Measurements from ENCODE around the gene KCP. TPM values are rescaled to one million over a fixed set of nuclear protein-coding genes. Genes with fewer than 3 reads are reported as not detected.

Gene KCP
- polyA plus RNA-seq, 1 of the 3 experiments (the other 2 are of a cell fraction) = not detected

DNA sequence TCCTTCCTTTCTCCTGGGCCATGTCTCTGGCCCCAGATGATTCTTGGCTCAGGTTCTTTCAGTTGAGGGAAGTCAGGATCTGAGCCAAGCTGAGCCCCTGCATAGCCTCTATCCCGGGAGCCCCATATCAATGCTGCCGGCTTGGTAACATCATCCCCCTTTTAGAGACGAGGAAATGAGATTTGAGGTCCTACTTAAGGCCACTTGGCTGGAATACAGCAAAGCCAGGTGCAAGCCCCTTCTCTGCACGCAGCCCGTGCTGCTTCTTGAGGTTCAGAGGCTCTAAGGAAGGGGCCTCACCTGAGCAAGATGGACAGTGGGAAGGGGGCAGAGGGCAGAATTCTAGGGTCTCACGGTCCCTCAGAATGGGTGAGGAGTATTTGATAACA, 24.8 kb upstream of the KCP start:
- no peaks in the 10 kb centered on the region for H3K9me2 ChIP-seq
- CTCF ChIA-PET = interaction anchor here (1.1 to 1.3 kb wide), 2 partner anchors 13 to 157 kb away, joined by 3 to 5 read pairs; no protein-coding TSS in a partner anchor

DNA sequence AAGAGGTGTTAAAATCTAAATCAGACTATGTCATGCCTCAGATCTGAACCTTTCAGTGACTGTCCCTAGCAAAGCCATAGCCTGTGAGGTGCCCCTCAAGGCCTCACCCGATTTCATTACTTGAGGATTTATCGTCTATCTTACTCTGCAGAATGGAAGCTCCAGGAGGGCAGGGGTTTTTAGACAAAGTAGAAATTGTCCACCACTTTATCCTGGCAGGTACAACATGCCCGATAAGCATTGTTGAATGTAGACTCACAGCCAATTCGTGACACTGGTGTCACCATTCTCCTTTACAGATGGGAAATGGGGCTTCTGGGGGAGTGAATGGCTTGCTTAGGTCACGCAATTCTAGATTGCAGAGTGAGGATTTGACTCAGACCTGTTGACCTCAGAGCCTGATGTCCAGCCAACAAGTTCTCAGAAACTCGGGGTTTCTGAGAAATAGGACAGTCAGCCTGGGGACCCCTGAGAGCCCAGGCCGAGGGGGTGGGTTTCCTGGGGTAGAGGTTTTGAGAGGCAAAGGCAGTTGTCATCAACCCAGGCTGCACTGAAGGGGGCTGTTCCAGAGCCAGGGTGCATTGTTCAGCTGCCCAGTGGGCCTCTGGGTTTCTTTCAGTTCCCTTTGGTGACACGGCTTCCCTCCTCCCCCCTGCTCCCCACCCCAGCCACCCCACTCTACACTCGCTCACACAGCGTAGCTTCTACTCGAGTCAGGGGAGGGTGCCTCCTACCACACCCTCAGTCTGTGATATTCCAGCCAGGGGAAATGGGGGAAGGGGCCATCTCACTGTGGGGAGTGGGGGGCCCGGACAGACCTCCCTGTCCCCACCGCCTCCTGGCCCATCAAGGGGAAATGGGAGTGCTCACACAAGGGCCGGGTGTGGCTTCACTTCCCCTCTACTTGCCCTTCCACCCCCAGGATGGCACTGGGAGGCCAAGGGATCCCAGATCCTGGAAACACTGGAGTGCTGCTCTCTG, 24.1 kb upstream of the KCP start:
- Histone ChIP-seq H3K9me3 (no peaks in the 10 kb centered on the region), H2AFZ (ENCODE audit: low read depth) (no peak overlapping the region), H3K4me1 (ENCODE audit: control insufficient read depth in 1 of 2, insufficient read depth in 2 of 2, low read depth in 1 of 2, low read length in 1 of 2) (peaks cover 3 to 11% of the 10 kb centered on the region in 2 experiments; a peak in 1 of 4 replicates), H3K27me3 (ENCODE audit: insufficient read depth) (peaks cover 41% of the 10 kb centered on the region), H3K4me3 (ENCODE audit: low read depth in 2 of 2, low read length in 1 of 2) (no peak overlapping the region), H3K9ac (no peak overlapping the region), H4K20me1 (ENCODE audit: insufficient read depth) (no peaks in the 10 kb centered on the region), H3K36me3 (replicated peaks in 1 of 2; ENCODE audit: control insufficient read depth in 1 of 2, insufficient read depth in 2 of 2, low read length in 1 of 2) (no peaks in the 10 kb centered on the region), H3K9me2 (no peaks in the 10 kb centered on the region), H3K4me2 (no peak overlapping the region), H3K27ac (ENCODE audit: low read depth in 2 of 2, low read length in 1 of 2) (no peak overlapping the region), H3K79me2 (ENCODE audit: insufficient read depth) (no peaks in the 10 kb centered on the region), H3F3A (replicated peaks; ENCODE audit: insufficient read depth) (peaks cover 3% of the 10 kb centered on the region)
- POLR2A ChIA-PET = no interaction called here
- WGBS (ENCODE audit: low lambda C conversion rate) = 60% methylated on average over 14 of the region's 14 CpGs
- CTCF ChIA-PET = interaction anchor here (0.7 to 2.3 kb wide), 7 partner anchors 12 to 280 kb away, joined by 3 to 8 read pairs (median 5); no protein-coding TSS in a partner anchor
- no peak for DNase-seq
- TF ChIP-seq, protein P1, sequence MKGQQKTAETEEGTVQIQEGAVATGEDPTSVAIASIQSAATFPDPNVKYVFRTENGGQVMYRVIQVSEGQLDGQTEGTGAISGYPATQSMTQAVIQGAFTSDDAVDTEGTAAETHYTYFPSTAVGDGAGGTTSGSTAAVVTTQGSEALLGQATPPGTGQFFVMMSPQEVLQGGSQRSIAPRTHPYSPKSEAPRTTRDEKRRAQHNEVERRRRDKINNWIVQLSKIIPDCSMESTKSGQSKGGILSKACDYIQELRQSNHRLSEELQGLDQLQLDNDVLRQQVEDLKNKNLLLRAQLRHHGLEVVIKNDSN (IDR thresholded peaks at IDR 0.05; ENCODE audit: borderline replicate concordance, low read depth) = no peak
- TF ChIP-seq SMC3 (IDR thresholded peaks at IDR 0.05; ENCODE audit: low read depth, low read length) (no peak), POLR2AphosphoS5 (IDR thresholded peaks at IDR 0.05; ENCODE audit: low read depth, low read length) (no peak), EZH2phosphoT487 (IDR thresholded peaks at IDR 0.05; ENCODE audit: borderline replicate concordance, low read depth) (no peak), JUND (IDR thresholded peaks at IDR 0.05) (no peak), RXRA (IDR thresholded peaks at IDR 0.05; ENCODE audit: borderline replicate concordance, low read depth) (no peak), YY1 (IDR thresholded peaks at IDR 0.05; ENCODE audit: low read depth) (no peak), GATA2 (CRISPR knock-in tag; IDR thresholded peaks at IDR 0.05) (no peak), CHD2 (IDR thresholded peaks at IDR 0.05; ENCODE audit: low read length, partially characterized antibody) (no peak)
- TF ChIP-seq, protein P2, sequence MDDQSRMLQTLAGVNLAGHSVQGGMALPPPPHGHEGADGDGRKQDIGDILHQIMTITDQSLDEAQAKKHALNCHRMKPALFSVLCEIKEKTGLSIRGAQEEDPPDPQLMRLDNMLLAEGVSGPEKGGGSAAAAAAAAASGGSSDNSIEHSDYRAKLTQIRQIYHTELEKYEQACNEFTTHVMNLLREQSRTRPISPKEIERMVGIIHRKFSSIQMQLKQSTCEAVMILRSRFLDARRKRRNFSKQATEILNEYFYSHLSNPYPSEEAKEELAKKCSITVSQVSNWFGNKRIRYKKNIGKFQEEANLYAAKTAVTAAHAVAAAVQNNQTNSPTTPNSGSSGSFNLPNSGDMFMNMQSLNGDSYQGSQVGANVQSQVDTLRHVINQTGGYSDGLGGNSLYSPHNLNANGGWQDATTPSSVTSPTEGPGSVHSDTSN (IDR thresholded peaks at IDR 0.05) = no peak
- TF ChIP-seq, protein P3, sequence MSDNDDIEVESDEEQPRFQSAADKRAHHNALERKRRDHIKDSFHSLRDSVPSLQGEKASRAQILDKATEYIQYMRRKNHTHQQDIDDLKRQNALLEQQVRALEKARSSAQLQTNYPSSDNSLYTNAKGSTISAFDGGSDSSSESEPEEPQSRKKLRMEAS (IDR thresholded peaks at IDR 0.05; ENCODE audit: low read depth) = no peak

More for the DNA sequence above, 24.8 kb upstream of the KCP start:
- H3F3A ChIP-seq (replicated peaks; ENCODE audit: insufficient read depth) = peaks cover 3% of the 10 kb centered on the region
- H3K9me3 ChIP-seq = no peaks in the 10 kb centered on the region
- POLR2A ChIA-PET = no interaction called here
- peaks cover 3 to 11% of the 10 kb centered on the region in 2 experiments; a peak in 1 of 4 replicates for H3K4me1 ChIP-seq (ENCODE audit: control insufficient read depth in 1 of 2, insufficient read depth in 2 of 2, low read depth in 1 of 2, low read length in 1 of 2)
- H4K20me1 ChIP-seq (ENCODE audit: insufficient read depth) = no peaks in the 10 kb centered on the region
- no peak for TF ChIP-seq TAF1 (IDR thresholded peaks at IDR 0.05; ENCODE audit: borderline replicate concordance, low read depth, low read length)
- TF ChIP-seq ELF1 (IDR thresholded peaks at IDR 0.05) = no peak
- TF ChIP-seq, protein P3 (IDR thresholded peaks at IDR 0.05; ENCODE audit: low read depth) = no peak
- TF ChIP-seq FOXJ3 (CRISPR knock-in tag; IDR thresholded peaks at IDR 0.05) = no peak
- TF ChIP-seq, protein P1 (IDR thresholded peaks at IDR 0.05; ENCODE audit: borderline replicate concordance, low read depth) = no peak
- TF ChIP-seq TCF12 (IDR thresholded peaks at IDR 0.05) = no peak
- TF ChIP-seq TEAD4 (IDR thresholded peaks at IDR 0.05; ENCODE audit: borderline replicate concordance, insufficient read depth) = no peak
- TF ChIP-seq EP300 (IDR thresholded peaks at IDR 0.05; ENCODE audit: borderline replicate concordance in 1 of 2, low read depth in 1 of 2, low read length in 1 of 2) = no peak
- TF ChIP-seq, protein P4, sequence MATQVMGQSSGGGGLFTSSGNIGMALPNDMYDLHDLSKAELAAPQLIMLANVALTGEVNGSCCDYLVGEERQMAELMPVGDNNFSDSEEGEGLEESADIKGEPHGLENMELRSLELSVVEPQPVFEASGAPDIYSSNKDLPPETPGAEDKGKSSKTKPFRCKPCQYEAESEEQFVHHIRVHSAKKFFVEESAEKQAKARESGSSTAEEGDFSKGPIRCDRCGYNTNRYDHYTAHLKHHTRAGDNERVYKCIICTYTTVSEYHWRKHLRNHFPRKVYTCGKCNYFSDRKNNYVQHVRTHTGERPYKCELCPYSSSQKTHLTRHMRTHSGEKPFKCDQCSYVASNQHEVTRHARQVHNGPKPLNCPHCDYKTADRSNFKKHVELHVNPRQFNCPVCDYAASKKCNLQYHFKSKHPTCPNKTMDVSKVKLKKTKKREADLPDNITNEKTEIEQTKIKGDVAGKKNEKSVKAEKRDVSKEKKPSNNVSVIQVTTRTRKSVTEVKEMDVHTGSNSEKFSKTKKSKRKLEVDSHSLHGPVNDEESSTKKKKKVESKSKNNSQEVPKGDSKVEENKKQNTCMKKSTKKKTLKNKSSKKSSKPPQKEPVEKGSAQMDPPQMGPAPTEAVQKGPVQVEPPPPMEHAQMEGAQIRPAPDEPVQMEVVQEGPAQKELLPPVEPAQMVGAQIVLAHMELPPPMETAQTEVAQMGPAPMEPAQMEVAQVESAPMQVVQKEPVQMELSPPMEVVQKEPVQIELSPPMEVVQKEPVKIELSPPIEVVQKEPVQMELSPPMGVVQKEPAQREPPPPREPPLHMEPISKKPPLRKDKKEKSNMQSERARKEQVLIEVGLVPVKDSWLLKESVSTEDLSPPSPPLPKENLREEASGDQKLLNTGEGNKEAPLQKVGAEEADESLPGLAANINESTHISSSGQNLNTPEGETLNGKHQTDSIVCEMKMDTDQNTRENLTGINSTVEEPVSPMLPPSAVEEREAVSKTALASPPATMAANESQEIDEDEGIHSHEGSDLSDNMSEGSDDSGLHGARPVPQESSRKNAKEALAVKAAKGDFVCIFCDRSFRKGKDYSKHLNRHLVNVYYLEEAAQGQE (IDR thresholded peaks at IDR 0.05; ENCODE audit: low read depth, low read length) = no peak
- H3K27me3 ChIP-seq (ENCODE audit: insufficient read depth) = peaks cover 41% of the 10 kb centered on the region
- H3K4me2 ChIP-seq = no peak overlapping the region
- H2AFZ ChIP-seq (ENCODE audit: low read depth) = no peak overlapping the region
- no peak overlapping the region for H3K4me3 ChIP-seq (ENCODE audit: low read depth in 2 of 2, low read length in 1 of 2)
- WGBS (ENCODE audit: low lambda C conversion rate) = 84% methylated on average over 6 of the region's 6 CpGs
- no peaks in the 10 kb centered on the region for H3K36me3 ChIP-seq (replicated peaks in 1 of 2; ENCODE audit: control insufficient read depth in 1 of 2, insufficient read depth in 2 of 2, low read length in 1 of 2)
- H3K27ac ChIP-seq (ENCODE audit: low read depth in 2 of 2, low read length in 1 of 2) = no peak overlapping the region
- DNase-seq = no peak
- no peaks in the 10 kb centered on the region for H3K79me2 ChIP-seq (ENCODE audit: insufficient read depth)
- H3K9ac ChIP-seq = no peak overlapping the region

All from SK-N-SH (cell line).